GM21737 (cell line): Measurements from ENCODE around the gene BRPF1.

Experiments used
- ATAC-seq: cut with Tn5 transposase; IDR thresholded peaks from one replicate; pipeline ENCODE4 v1.9.1; 2021; ENCODE audit warnings: mild to moderate bottlenecking, moderate library complexity; ENCODE audit not compliant: unreplicated experiment

BRPF1 gene, protein sequence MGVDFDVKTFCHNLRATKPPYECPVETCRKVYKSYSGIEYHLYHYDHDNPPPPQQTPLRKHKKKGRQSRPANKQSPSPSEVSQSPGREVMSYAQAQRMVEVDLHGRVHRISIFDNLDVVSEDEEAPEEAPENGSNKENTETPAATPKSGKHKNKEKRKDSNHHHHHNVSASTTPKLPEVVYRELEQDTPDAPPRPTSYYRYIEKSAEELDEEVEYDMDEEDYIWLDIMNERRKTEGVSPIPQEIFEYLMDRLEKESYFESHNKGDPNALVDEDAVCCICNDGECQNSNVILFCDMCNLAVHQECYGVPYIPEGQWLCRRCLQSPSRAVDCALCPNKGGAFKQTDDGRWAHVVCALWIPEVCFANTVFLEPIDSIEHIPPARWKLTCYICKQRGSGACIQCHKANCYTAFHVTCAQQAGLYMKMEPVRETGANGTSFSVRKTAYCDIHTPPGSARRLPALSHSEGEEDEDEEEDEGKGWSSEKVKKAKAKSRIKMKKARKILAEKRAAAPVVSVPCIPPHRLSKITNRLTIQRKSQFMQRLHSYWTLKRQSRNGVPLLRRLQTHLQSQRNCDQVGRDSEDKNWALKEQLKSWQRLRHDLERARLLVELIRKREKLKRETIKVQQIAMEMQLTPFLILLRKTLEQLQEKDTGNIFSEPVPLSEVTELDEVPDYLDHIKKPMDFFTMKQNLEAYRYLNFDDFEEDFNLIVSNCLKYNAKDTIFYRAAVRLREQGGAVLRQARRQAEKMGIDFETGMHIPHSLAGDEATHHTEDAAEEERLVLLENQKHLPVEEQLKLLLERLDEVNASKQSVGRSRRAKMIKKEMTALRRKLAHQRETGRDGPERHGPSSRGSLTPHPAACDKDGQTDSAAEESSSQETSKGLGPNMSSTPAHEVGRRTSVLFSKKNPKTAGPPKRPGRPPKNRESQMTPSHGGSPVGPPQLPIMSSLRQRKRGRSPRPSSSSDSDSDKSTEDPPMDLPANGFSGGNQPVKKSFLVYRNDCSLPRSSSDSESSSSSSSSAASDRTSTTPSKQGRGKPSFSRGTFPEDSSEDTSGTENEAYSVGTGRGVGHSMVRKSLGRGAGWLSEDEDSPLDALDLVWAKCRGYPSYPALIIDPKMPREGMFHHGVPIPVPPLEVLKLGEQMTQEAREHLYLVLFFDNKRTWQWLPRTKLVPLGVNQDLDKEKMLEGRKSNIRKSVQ (N-terminal part only)

DNA sequence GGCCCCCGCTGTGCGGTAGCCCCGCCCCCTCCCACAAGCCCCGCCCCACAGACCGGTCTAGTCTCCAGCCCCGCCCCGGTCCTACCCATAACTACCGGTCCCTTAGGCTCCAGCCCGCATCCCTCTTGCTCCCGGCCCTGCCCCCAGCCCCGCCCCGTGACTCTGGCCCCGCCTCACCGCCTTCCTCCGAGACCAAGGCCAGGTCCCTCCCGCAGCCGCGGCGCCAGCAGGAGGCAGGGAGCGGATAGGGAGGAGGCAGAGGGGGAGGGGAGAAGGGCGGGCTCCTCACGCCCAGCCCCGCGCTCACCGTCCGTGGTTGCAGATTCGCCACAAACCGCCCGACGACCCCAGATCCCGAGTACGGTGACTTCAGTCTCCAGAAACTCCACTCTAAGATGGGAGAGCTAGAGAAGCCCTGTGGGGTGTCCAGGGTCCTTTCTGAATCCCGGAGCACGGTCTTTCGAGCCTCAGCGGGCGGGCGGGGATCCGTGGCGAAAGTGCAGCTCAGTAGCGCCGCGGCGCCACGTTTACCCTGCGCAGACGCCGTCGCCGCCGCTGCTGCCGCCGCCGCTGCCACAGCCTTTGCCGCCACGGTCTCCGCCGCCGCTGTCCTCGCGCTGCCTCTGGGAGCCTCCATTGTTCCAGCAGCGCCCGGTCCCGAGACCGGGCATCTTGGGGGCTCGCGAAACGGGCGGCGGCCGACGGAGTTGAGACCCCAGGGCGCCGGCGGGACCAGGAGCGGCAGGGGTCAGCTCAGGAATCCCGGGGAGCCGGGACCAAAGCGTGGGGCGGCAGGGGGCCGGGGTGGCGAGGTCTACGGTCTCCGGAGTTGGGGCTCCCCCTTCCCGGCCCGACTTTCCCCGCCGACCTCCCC is at the start of gene BRPF1:
TSS of gene BRPF1 (plus strand) at position 530 of the 874 bp plus-strand sequence. CDS start 2,406 bp downstream, outside the sequence.
- peak; percentile 93 for ATAC-seq

DNA sequence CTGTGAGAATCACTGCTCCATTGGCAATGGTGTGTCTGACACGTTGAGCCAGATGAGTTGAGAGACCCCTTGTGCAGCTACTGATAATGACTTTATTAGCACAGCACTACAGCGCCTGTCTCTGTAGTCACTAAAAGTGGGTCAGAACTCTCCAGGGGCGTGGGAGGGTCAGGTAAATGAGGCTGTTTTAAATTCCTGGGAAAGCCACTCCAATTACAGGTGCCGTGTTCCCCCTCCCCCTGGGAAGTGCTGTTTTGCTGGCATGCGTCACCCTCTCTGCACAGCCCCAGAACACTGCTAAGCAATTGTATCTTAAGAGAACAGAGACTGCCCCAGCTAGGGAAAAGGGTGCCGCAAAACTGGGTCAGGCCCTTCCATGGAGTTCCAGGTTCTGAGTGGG is 49.4 kb upstream of the BRPF1 start:
- ATAC-seq = no peak

DNA sequence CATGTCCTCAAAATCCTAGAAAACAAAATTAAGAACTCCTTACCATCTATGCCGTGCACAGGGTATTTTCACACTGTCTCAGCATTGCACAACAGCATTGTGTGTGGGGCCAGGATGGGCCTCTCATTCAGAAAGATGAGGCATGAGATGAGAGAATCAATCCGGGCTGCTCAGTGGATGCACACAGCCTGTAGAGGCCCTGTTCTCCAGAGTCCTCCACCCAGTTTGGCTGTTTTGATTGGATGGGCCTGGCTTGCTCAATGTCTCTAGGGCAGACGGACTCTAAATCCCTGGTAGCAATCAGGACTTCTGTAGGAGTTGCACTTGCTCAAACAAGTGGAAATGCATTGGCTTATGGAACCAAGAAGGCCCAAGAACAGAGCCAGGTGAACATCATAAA is 48.1 kb upstream of the BRPF1 start:
- ATAC-seq = no peak

DNA sequence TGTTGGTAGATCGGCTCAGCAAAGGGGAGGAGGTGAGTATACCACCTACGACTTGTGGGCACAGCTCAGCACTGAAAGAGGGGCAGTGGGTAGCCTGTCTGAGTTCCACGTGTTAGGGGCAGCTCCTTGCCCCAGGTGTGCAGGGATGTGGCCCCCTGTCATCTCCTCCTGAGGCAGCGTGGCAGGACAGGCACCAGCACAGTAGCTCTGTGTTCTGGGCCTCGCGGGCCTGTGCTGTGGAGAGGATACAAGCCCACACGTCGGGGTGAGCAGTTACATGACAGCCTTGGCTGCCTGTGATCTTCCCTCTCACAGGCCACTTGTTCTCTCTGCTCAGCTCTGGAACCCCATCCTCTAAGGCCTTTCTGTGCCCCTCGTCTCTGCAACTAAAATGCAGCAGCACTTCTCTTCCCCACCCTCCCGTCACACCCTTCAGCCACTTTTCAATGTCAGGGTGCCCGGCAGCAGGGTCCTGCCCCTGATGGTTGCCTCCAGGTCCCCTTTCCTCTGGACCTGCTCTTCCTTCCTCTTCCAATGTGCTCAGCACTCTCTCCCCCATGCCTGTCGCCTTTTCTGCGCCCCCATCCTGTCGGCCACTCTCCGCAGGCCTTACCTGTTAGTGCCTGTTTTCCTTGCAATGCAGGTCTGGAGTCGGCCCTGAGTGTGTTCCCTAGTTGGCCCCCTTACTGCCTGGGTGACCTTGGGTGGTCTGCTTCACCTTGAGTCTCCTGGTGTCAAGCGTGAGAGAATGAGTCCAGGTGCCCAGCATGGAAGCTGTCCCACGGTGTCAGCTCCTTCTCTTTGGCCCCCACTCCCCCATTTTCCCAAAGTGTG is 46.1 kb upstream of the BRPF1 start:
- ATAC-seq = no peak

DNA sequence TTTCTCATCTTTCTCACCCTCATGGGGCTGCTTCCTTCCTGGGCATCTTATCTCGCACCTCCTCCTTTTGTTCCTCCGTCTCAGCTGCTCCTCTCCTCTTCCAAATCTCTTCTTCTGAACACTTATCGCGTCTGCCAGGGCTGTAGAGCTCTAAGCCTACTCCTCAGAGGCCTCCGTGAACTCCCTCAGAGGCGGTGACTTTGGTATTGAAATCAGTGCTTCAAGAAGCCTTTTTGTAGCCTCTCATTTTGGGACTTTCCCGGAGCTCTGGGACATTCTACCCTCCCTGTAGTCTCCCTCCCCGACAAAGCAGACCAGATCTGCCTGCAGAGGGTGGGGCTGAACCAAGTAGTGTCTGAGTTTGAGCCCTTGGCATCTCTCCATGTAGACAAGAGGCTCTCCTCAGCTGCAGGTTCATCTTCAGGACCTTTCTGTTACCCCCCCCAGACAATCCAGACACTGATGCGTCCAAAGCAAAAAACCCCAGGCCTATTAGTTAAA is 45.4 kb upstream of the BRPF1 start:
- no peak for ATAC-seq

DNA sequence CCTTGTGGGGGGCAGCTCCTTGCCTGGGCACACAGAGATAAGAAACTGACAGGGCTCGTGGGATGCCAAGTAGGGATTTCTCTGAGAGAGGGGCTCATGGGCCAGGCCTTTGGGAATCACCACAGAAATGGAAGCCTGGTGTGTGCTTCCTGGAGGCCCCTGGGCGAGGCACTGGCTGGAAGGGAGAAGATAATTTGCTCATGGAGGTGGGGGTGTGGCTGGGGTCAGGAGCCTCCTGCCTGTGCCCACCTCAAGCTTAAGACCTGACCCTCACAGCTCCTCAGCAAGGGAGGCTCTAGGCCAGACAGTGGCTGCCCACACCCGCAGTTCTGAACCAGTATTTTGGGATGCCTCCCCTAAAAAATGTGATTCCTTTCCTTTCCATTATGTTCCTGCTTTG is 44.8 kb upstream of the BRPF1 start:
- no peak for ATAC-seq

DNA sequence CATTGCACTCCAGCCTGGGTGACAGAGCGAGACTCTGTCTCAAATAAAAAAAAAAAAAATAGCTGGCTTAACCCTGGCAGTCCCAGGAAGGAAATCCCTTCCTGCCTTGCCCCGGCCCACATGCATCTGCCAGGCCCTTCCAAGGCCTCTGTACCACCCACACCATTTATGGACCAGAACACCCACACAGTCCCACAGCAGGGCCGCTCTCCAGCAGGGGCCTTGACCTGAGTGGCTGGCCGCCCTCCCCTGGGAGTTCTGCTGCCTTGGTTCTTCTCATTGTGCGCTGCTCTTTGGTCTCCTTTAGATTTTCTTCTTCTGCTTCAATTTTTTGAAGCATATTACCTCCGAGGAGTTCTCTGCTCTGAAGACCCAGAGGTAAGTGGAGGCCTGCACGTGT is 44.0 kb upstream of the BRPF1 start:
- no peak for ATAC-seq

DNA sequence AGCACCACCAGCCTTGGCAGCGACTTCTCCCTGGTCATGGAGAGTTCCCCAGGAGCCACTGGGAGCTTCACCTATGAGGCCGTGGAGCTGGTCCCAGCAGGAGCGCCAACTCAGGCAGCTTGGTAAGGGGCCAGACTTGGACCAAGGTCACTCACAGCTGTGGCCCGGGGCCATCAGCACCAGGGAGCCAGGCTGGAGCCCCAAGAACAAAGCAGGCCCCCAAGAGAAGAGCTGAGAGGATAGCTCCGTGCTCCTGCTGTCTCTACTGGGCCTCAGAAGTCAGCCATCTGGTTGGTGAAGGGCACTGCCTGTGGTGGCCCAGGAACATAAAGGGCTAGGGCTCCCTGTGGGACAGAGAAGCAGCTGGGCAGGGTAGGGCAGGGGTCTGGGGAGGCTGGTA is 42.6 kb upstream of the BRPF1 start:
- no peak for ATAC-seq

DNA sequence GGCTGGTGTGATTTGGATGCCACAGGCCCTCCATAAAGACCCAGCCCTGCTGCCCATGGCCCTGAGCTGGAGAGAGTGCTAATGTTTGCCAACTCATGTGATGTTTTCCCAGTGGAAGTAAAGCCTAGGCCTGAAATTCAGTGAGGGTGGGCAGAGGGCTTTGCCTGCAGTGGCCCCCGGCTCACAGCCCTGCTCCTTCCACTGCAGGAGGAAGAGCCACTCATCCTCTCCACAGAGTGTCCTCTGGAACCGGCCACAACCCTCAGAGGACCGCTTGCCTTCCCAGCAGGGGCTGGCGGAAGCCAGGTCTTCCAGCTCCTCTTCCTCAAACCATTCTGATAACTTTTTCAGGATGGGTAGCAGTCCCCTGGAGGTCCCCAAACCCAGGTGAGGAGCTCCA is 41.8 kb upstream of the BRPF1 start:
- ATAC-seq = no peak

DNA sequence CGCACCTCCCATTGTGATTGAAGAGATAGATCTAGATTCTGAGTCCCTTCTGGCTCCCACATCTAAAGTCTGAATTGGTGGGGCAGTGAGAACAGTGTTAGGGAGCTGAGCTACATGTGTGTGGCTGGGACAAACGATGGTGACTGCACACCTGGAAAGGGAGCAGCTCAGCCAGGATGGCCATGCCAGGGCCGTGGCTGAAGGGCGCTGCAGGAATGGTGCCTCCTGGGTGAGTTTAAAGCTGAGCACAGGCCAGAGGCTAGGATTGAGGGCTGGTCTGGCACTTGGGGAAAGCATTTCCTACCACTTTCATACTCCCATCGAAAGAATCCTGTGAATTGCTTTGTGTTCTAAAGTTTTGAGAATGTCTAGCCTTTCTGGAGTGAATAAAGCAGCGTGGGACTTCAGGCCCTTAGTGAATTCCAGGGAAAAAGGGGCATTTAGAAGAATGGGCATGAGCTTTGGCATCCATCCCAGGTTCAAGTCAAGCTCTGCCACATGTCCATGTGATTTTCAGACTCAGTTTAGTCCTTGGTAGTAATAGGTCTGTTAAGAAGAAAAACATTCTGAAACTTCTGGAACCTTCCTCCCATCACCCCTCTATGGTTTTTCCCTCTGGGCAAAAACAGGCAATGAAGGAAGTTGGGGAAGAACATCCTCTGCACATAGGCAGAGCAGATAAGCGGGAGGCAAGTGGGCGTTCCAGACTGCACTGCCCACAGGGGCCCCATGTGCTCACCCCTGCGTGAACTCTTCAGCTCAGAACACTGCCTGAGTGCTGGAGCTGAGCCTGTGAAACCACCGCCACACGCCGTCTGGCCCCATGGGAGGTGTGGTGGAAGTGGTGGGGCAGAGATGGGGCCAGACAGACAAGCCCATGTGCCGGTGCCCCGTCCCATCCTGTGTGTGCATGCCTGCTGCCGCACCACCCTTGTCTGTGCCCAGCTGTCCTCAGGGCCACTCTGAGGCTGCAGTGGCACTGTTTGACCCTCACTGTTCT is 40.8 kb upstream of the BRPF1 start:
- ATAC-seq = peak; percentile 95

DNA sequence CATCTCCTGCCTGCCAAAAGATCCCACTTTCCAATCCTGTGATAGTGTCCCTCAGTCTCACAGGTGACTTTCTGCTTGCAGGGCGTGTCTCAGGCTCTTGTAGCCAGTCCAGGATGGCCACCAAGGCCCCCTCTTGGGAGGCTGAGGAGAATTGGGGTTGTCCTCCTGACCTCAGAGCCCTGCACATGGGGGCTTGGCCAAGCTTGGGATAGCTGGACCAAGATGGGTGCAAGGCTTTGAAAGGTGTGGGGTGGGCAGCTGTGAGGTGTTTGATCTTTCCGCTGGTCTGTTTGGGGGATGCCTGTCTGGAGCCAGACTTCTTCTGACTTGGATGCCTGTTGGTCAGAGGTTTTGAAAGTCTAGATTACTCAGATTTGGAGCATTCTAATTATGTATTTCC is 39.9 kb upstream of the BRPF1 start:
- no peak for ATAC-seq

DNA sequence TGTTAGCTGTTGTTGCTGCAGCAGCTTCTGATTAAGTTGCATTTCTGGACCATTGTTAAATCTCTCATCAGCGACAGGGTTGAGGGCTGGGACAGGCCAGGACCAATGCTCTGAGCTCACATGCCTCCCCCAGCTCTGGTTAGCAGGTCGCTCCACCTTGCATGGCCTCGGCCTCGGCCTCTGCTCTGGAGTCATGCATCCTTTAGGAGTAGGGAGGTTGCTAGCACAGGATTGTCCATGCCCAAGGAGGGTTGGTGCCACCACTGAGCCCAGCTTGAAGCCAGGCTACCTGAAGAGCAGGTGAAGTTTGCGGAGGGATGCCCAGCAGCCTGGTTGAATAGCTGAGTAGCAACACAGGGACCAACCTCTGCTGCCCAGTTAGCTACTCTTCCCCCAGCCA is 39.1 kb upstream of the BRPF1 start:
- no peak for ATAC-seq

DNA sequence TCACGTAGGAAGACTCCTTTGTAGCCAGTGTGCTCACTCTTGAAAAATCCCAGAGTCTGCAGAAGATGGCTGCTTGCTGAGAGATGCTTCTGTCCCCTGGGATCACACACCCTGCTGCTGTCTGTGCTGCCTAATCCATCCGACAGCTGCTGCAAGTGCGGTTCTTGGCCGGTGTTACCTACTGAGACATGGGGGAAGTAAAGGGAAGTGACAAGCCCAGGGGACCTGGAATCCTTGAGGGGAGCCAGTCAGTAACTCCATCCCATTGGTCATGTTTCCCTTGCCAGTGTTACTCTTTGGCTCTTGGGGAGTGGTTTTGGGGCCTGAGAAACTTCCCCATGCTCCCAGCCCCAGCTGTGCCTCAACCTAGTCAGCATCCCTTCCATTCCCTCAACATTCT is 36.2 kb upstream of the BRPF1 start:
- no peak for ATAC-seq

DNA sequence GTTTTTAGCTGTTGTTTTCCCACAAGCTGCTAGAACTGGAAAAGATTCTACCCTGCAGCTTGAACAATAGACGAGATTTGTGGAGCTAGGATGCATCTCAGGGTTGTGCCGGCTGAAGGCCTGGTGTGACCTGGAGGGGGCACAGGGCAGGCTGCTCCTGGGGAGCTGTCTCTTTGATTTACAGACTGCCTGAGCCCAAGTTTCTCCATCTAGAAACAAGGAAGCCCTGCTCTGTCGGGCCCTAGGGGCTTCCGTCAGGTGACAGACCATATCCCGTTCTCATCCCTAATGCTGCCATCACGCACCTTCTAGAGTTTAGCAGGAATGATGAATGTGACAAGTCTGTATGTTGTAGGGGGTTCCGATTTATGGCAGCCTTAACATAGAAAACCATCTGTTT is 35.8 kb upstream of the BRPF1 start:
- ATAC-seq = no peak

DNA sequence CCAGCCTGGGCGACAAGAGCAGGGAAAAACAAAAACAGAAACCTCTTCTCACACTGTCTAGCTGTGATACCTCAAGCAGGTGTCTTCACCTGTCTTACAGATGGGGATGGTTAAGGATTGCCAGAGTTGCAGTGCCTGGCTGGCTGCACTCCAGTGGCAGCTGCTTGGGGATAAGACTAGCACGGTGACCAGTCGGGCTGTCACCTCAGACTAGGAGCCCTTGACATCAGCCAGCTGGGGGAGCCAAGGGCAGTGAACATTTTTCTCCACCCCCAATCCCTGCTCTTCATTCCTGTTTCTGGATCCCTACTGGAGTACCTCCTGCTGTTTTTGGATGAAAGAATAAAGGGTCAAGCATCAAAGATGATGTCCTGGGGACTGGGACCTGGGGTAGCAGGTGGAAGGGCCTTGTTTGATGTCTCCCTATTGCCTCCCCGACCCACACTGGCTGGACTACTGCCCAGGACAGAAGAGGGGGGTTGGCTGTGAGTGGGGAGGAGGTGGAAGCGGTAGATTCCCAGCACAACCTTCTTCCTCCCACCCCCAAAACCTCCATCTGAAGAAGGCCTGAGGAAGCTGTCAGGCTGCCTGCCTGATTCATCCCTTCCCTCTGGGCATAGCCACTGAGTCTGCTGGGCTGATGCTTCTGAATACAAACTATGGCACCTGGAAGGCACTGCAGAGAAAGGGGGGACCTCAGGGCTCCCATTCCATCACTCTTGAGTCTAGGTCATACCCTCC is 34.9 kb upstream of the BRPF1 start:
- no peak for ATAC-seq

DNA sequence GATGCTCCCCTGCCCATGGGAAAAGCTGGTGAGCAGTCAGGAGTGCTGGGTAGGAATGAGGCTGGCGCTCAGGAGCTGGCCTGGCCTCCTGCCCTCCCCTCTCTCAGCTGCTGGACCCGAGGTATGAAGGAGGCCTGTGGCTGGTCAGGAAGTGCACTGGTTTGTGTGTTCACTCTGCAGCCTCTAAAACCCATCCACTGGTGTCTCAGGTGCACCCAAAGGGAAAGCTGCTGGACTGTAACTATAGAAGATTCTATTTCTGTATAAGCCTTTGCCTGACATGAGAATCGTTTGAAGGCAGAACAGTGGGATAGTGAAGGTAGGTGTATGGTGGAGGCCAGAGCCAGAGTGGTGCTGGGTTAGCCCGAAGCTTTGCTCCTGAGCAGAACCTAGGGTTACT is 33.6 kb upstream of the BRPF1 start:
- ATAC-seq = no peak

DNA sequence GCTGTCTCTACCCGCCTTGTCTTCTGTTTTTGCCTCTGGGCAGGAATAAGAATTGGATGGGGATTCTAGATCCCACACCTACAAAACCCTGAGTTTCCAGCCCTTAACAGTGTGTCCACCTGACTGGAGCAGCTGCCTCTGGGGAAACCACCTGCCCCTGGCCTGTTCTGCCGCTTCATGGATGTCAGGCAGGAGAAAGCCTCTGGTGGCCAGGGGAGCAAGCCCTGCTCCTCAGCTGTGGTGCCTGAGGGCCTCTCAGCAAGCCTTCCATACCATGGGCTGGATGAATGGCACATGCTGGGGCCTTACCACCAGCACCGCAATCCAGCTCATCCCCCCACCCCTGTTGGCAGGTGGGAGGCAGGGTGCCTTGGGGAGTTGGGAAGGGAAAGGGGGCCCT is 33.2 kb upstream of the BRPF1 start:
- no peak for ATAC-seq

DNA sequence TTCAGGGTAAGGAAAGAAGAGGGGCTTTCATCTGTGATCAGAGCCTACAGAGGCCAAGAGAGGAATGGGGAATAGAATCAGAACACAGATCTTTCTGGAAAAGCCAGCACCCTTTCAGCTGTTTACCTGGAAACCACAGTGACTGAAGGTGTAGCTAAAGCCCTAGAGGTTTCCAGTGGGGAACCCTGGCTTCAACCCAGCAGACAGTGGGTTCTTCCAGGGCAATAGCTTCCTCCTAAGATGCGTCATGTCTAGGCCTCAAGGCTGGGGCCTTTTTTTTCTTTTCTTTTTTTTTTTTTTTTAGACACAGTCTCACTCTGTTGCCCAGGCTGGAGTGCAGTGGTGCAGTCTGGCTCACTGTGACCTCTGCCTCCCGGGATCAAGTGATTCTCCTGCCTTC is 31.0 kb upstream of the BRPF1 start:
- ATAC-seq = no peak
